ENCODE measurements around the gene PIWIL4.

DNA sequence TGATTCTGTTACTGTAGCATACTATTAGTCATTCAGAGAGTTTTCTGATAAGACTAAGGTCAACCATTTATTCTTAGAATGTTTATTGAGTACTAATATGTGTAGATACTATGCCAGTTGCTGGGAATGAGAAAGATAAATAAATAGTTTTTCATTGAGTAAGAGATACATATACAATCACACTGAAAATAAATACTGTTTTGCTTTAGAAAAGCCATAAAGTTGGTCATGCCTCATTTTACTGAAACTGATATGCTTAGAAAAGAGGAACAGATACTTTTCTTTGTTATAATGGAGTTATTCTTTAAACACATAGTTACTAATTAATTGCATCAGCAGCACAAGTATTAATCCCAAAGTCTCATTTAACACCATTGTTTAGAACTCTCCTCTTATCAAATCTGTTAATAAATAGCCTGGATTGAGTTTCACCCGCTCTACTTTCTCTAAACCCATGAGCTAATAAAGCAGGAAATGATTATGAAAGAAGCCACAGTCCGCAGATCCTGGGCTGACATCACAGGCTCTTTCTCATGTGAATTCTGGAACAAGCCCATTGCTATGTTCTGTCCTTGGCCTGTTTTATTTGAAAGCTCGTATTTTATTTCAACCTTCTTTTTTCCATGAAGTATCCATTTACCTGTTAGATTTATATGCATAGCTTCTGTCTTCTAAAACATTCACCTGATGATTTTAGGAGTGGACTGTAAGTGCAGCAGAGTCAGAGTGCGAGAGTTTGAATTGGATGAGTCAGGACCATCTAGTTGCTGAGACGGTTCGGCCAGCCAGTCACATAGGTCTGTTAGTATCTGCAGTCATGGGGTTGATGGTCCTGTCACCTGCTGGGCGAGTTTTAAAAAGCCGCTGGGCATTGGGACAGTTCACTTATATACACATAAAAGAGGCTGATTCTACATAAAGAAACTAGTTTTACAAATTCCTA lies 35.5 kb downstream of the PIWIL4 start:
- TF ChIP-seq SUZ12 (IDR thresholded peaks at IDR 0.05) (no peak), FOXM1 (IDR thresholded peaks at IDR 0.05; ENCODE audit: borderline replicate concordance) (no peak), ELF4 (IDR thresholded peaks at IDR 0.05) (no peak), TARDBP (IDR thresholded peaks at IDR 0.05) (no peak), BHLHE40 (IDR thresholded peaks at IDR 0.05; ENCODE audit: borderline replicate concordance) (no peak), CTBP1 (IDR thresholded peaks at IDR 0.05; ENCODE audit: borderline replicate concordance) (no peak), SP1 (IDR thresholded peaks at IDR 0.05) (no peak)

Data from HEK293T (cell line).